HG03520 (cell line): Measurements from ENCODE around the gene TUBE1.
A peak's percentile ranks its signal among the peaks of the same experiment; 100 is the strongest.
"Not testable (repeated sequence)": the region's sequence is repeated elsewhere in the genome, so short reads cannot be mapped to it uniquely, and the experiment has no call there.

Source experiments
- ATAC-seq: cut with Tn5 transposase; IDR thresholded peaks from one replicate; pipeline ENCODE4 v1.9.1; 2021; ENCODE audit warnings: mild to moderate bottlenecking, moderate library complexity; ENCODE audit not compliant: unreplicated experiment

TUBE1 gene

DNA sequence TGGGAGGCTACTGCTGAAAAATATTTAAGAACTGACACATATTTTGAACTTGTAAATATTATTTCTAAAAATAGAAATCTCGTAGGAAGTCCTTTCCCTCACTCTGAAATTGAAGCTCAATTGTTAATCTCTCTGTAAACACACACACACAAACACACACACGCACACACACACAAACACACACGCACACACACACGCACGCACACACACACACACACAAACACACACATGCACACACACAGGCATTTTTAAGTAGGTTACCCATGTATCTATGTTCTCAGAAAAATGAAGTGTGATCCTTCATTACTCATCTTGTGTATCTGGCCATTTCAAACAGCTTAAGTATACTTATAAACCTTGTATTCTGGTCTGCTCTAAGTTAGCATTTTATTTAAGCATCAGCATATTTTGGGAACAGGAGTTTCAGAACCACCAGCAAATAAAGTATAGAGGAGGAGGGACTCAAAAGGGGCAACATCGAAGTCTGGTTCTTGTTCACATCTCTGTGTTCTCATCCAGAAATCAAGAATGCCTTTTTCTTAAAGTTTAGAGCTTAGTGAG, 21.8 kb downstream of the TUBE1 start:
- no peak for ATAC-seq

DNA sequence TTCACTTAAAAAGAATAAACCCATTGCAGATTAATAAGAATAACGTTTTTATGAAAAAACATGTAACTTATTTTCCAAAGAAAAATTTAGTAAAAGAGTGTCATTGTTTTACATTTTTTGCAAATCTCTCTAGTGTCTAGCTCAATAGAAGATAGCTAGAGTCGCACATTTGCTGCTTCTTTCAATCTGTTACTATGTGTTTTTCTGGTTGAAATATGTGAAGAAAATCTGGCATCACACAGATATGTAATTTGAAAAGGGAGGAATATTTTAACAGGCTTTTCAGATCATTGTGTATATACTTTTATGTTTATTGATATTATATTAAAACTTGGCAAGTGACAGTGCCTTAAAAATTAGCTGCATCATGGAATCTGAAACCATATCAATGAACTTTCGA, 24.3 kb downstream of the TUBE1 start:
- ATAC-seq, result no peak

DNA sequence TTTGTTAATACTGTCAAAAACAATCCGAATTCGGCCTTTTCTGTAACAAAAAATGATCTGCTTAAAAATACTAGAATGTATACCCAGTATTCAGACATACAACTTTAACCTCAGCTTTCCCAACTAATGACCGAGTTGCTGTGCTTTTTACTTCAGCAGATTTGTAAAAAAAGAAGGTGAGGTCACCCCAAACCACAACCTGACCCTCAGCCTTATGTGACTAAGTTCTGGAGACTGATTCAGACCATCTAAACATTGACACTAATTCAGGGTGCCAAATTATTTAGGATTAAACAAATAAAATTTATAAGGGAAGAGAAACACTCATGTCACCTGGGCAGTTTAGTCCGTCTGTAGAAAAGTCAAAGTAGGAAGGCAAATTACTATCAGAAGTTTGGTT, 25.7 kb downstream of the TUBE1 start:
- no peak for ATAC-seq

DNA sequence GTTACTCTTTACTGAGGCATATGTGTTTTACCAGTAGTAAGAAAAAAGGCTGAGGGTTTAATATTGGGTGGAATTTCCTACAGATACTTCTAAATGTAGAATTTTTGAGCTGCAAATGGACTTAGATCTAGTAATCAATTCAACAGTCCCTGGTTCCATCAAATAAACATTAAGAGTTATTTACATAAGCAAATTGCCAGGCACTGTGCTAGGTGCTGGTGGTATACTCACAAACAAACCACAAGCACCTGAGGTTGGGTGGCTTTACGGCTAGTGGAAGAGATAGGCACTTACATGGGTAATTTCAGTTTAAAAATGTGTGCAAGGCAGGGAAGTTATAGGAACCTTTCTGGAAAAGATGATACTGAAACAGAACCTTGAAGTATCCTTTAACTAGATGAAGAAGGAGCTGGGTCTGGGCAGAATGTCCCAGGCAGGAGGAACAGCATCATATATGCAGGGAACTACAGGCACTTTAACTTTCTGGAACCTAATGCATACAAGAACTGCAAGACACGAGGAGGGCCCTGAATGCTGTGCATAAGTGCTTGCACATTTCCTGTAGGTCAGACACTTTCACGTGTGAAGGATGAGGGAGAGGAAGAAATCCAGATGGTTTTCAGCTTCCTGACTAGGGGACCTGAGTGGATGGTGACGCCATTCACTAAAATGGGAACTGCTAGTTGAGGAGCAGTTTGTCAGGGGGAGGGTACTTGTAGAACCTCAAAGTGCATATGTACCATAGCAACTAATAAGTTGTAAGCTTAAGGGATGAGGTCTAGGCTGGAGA, 28.8 kb downstream of the TUBE1 start:
- ATAC-seq, result no peak

DNA sequence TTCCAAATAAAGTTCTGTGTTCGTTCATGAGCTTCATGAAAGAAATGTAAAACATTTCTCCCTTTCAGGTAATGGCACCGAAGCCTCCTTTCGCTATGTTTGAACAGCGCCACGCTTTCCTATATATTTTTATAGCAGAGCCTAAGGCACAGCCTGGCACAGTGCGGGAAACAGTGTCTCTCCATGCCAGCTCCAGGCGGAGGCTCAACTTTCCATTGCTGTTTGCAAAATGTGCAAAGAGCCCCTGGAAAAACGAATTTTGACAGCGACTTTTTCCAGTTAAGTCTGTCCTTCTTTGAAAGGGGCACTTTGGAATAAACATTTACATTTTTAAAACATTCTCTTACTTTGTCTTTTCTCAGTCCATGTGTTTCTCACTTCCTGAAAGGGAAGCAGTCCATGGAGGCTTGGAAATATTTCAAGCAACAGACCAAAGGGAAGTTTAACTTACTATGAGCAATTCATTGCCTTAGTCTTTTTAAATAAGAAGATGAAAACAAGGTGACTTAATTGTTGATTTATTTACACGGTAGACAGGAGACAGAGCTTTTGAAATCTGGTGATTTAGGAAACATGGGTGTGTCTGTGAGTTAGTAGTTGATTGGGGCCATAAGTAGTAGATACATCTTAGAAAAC, 32.6 kb downstream of the TUBE1 start:
- ATAC-seq, result no peak

DNA sequence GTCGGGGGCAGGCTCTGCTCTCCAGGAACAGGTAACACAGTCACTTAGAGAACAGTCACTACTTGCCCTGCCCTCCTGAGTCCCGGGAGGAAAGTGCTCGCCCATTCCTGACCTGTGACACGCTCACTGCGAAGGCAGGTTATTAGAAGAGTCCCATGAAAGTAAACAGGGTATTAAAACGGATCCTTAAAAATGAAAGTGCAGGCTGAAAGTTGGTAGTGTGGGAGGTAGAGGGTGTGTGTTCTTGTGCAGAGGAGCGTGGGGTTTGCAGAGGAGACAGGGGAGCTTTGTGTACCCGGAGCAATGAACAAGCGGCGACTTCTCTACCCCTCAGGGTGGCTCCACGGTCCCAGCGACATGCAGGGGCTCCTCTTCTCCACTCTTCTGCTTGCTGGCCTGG, 33.3 kb downstream of the TUBE1 start, which contains the start of gene CCN6:
Gene CCN6 (plus strand): TSS at position 104 of the 400 bp plus-strand sequence. CDS start 254 bp downstream, at position 358.
- no peak for ATAC-seq

DNA sequence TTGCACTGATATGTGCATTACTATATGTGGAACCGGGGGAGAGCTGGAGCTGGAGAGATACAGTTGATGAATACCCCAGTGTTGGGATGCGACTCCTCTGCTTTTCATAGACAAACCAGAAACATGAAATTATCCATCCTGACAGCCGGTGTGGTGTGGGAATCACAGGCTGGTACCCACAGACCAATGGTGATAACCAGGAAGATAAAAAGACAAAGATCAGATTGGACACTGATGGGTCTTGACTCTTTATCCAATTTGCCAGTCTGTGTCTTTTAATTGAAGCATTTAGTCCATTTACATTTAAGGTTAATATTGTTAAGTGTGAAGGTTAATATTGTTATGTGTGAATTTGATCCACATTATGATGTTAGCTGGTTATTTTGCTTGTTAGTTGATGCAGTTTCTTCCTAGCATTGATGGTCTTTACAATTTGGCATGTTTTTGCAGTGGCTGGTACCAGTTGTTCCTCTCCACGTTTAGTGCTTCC, 36.0 kb downstream of the TUBE1 start:
- not testable (repeated sequence) for ATAC-seq

DNA sequence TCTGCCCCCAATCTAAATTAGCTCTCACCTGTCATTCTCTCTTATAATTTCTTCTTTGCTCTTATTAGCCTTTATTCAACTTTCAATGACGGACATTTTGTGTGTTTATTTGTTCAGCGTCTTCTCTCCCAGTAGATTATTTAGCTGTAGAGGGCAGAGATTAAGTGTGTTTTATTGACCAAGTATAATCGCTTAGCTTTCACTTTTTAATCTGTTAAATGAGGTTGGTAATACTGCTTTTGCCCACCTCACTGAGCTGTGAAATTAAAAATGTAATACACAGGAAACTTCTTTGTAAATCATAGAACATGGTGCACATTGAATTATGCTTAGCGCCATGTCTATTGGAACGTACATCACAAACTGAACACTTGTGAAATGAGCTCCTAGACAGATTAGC, 36.9 kb downstream of the TUBE1 start:
- ATAC-seq, result no peak

DNA sequence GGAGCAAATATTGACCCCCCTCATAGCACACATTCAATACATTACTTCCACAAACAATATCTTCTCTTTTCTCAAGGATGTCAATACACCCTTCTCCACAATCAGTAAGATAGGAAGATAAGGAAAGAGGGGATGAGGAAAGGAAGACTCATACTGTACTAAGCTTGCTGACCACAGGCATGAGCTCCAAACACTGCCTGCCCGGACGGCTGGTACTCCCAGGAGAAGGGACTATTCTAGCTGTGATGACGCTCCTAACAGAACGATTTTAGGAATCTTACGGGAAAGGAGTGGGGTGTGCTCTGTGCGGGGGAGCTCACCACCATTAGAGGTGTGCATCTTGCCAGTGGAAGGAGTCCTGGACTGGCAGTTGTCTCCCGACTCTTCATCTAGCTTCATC, 37.3 kb downstream of the TUBE1 start:
- ATAC-seq, result no peak

DNA sequence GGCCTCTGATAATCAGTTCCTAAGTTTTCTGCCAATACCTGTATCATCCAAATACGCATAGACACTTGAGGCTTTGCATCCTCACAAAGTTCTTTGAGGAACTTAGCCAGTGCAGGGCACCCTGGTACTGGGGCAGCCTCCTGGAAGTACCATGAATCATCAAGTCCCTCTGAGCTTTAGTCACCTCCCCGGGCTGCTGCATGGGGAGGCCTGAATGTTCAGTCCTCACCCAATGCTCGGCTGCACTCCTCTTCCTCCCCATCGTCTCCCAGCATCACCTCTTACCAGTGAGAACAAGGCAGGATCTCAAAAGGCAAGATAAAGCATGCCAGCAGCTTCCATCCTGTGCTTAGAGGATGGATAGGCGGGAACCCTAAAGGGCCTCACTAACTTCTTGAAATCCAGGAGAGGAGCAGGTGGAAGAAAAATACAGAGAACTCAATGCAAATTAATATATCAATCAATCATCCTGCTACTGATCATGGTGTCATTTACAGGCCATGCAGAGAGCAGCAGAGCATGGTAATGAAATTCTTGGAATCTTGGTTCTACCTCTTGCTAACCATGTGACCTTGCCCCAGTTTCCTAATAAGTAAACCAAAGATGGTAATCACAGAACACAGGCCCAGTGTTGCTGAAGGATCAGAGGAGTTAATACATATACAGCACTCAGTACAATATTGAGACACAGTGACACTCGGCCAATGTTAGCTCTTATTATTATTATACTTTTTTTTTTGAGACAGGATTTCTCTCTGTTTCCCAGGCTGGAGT, 38.1 kb downstream of the TUBE1 start:
- no peak for ATAC-seq

DNA sequence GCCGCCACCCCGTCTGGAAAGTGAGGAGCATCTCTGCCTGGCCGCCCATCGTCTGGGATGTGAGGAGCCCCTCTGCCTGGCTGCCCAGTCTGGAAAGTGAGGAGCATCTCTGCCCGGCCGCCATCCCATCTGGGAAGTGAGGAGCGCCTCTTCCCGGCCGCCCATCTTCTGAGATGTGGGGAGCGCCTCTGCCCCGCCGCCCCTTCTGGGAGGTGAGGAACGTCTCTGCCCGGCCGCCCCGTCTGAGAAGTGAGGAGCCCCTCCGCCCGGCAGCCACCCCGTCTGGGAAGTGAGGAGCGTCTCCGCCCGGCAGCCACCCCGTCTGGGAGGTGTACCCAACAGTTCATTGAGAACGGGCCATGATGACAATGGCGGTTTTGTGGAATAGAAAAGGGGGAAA, 39.8 kb downstream of the TUBE1 start:
- not testable (repeated sequence) for ATAC-seq

DNA sequence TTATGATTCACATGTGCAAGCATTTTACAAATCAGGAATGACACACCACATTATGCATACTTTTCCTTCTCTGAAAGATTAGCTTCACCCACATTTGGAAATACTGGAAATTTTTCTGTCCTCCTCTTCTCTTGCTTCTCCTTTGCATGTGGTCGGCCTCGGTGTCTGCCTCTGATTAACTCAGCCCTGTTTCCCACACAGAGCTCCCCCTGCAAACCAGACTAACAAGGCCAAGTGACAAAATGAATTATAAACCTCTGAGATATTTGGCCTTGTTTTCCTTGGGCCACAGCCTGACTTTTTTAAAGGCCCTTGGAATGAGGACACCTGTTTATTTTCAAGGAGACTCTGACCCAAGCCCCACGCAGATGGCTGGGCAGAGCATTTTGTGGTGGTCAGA, 42.4 kb downstream of the TUBE1 start:
- ATAC-seq, result no peak

DNA sequence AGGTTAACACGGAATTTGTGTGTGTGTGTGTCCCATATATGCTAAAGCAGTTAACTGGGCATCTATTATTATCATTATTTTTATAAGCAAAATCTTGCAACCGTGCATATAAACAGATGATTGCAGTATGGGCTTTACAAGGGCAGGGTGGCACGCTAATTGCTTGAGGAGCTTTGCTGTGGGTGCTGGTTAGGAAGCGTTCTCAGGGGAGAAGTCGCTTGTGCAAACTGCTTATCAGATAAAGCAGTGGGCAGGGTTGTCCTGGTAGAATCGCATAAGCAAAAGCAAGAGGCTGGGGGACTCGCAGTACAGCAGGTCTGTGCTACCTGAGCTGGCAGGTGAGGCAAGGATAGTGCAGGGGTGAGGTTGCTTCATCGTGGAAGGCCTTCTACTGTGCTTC, 43.1 kb downstream of the TUBE1 start:
- no peak for ATAC-seq

DNA sequence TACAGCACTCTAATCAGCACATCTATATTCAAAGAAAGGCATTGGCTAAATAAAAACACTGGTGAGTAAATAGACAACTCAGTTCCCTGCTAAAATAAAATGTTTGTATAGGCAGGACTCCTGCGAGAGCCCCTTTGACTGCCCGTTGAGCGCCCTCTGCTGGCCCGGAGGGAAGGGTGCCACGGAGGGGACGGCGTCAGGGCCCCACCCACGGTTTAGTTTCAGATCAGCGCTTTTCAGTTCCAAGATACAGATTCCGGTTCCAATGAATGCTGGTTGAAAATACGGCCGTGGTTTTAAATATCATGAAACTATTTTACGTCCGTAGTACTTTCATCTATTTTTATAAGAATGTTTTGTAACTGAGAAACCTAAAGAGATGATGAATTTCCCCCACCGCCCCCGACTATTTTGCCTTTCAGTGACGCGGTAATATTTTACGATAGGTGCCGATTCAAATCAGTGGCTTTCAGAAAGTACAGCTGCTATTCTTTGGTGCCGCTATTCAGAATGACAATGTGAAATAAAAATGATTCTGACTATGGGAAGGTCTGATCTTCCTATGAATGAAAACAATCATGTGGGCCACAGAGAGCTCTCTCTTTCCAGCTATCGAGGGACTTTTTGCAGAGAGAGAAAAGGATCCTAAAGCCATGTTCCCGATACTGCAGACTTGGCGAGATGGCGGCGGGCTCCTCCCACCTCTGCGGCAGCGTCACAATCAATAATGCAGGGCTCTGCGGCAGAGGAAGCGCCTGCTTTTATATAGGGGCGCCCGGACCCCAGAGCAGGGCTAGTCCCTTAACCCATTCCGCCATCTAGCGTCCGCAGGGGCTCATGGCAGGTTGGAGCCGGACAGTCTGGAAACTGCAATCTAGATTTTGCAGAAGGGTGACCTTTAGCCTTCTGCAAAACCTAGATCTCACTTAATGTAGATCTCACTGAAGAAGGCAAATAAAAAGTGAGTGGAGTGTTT, 44.0 kb downstream of the TUBE1 start:
- peak; percentile 88 for ATAC-seq

DNA sequence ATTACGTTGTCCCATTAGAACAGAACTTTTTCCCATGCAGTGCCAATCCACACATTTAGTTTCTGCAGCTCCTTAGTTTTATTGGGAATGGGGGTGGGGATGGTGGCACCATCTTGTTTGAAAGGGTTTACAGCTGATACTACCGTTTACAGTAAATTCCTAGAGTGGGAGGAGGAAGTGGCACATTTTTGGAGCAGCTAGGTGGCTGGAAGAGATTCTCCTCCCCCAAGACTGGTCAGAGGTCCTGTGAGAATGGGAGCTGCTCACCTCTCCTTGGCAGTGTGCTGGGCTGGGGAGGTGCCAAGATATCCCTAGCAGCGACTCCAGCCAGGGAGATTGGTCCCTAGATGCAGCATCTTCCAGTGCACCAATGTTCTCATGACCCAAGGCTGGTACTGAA, 45.7 kb downstream of the TUBE1 start:
- no peak for ATAC-seq

DNA sequence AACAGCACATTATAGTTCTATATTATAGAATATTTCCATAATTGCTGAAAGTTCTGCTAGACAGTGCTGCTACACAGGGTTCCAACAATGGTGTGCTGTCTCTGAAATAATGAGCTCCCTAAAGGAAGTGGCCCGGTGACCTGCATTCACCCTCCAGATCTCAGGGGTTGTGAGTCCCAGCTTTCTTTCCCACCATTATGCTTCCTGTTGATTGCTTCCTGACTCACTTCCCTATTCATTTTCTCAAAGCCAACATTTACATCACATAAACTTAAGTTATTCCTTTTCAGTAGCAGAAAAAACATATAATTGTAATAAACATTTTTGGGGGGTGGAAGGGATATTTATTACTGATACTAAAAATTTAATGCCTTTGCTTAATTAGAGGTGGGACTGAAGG, 46.3 kb downstream of the TUBE1 start:
- no peak for ATAC-seq

DNA sequence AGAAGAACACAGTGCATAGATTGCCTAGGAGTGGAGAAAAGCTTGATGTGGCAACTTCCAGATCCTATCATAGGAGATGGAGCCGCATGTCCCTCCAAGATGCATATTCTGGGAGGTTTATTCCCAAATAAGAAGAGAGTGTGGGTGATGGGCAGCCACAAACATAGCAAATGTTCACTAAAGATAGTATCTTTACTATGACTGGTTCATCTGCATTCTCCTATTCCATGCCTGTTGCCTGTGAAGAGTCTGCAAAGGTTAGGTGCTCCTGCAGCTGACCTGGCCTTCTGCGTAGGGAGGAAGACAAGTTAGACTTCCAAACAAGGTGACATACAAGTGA, 47.9 kb downstream of the TUBE1 start:
- ATAC-seq, result no peak

DNA sequence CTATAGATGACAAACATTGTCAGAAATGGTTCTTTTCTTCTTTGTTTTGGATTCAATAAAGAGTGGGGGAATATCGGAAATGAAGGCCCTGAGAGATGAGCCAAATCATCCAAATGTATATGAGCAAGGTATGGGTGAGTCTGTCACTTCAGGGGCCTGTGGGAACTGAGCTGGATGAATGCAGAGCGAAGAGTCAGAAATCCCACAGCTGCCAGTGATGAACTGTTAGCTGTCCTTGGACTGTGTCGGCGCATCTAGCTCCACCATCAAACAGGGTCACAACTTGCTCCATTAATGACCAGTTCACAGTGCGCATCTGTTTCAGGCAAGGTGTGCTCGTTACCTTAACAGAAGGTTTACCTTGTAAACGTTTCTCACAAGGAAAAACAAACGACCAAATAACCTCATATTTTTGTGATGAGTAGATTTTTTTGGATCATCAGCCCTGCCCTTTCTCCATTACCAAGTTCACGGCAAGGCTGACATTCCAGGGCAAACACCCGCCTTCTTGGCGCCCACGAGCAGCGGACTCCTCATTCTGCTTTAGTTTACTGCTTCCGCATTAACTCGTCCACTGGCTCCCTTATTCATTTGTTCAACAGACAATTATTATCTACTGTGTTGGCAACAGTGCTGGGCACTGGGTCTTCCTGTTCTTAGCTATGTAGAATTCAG, 48.4 kb downstream of the TUBE1 start:
- ATAC-seq, result no peak

DNA sequence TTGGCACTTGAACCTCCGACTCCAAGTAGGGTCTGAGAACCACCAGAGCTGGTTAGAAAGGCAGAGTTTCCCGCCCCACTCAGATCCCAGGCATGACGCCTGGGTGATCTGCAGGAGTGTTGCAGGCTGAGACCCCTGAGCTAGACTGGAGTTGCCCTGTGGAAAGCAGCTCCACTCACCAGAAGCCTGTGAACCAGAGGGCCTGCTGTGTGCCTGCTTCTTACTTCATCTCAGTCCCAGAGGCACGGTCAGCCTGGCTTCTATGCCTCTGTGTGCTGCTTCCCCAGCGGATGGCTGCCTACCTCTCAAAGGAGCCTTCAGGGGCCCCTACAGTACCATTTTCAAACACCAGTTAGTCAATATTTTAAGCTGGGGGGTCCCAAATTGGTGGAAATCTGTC, 49.0 kb downstream of the TUBE1 start:
- ATAC-seq, result no peak

DNA sequence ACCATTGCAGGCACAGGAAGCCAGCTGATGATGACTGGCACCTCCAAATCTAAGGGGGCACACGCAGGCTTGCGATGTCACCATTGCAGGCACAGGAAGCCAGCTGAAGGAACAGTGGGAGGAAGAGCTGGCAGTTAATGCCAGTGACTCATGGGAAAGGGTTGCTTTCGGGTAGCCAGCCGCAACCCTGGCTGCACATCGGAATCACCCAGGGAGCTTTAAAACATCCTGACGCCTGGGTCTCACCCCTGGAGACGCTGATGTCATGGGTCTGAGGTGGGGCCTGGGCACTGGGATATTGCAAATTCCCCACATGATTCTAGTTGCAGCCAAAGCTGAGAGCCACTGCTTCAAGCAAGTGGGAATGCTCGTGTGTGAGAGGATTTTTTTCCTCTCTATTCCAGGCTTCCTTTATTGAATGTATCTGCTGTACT, 49.5 kb downstream of the TUBE1 start:
- no peak for ATAC-seq
